SU-DHL-6 (cell line): ENCODE measurements around the gene KRTDAP.

ENCODE experiments used
- H2AFZ ChIP-seq: fragments of 200-600 bp; sonication (generic); 2 replicates; pipeline ENCODE4 v1.6.1; 2014; ENCODE audit warnings: low read depth, mild to moderate bottlenecking, moderate library complexity, mixed read lengths, antibody characterized with exemption, low read length; ENCODE audit not compliant: severe bottlenecking
- H3F3A ChIP-seq: fragments of 200-600 bp; shearing (Covaris generic); 2 replicates; pipeline ENCODE4 v1.6.0; 2016; ENCODE audit warnings: antibody characterized with exemption, mild to moderate bottlenecking; ENCODE audit not compliant: insufficient read depth
- H3K27ac ChIP-seq: fragments of 200-600 bp; sonication (generic); 2 replicates; pipeline ENCODE4 v1.5.1; 2016; ENCODE audit warnings: low read depth, mild to moderate bottlenecking, low read length, moderate library complexity, mixed read lengths
- H3K27me3 ChIP-seq: fragments of 200-600 bp; sonication (generic), shearing (Covaris generic); 2 replicates; pipeline ENCODE4 v1.6.0; 2014; ENCODE audit warnings: mild to moderate bottlenecking, low read length
- H3K36me3 ChIP-seq: fragments of 200-600 bp; sonication (generic); 2 replicates; pipeline ENCODE4 v1.6.1; 2014; ENCODE audit warnings: mild to moderate bottlenecking, low read length, mixed read lengths
- H3K4me2 ChIP-seq: fragments of 300-600, 200-600 bp; shearing (Covaris generic), sonication (generic); 2 replicates; pipeline ENCODE4 v1.6.0; 2014; ENCODE audit warnings: low read length, low read depth, mild to moderate bottlenecking; ENCODE audit not compliant: poor library complexity, severe bottlenecking
- H3K4me3 ChIP-seq: fragments of 200-600 bp; sonication (generic); 2 replicates; pipeline ENCODE4 v1.5.1; 2014; ENCODE audit warnings: antibody characterized with exemption, low read length, mild to moderate bottlenecking, mixed read lengths; ENCODE audit not compliant: insufficient read depth, poor library complexity, severe bottlenecking
- H3K79me2 ChIP-seq: fragments of 200-600 bp; sonication (generic); 2 replicates; pipeline ENCODE4 v1.6.1; 2014; ENCODE audit warnings: mild to moderate bottlenecking, low read length, moderate library complexity; ENCODE audit not compliant: insufficient read depth
- H3K9ac ChIP-seq: fragments of 200-600 bp; sonication (generic); 2 replicates; pipeline ENCODE4 v1.7.0; 2014; ENCODE audit warnings: mild to moderate bottlenecking, low read length
- H3K9me2 ChIP-seq: fragments of 200-600 bp; sonication (generic); replicated peaks from 2 replicates; pipeline ENCODE4 v1.6.1; 2014; ENCODE audit warnings: low read length; ENCODE audit not compliant: insufficient read depth
- H3K9me3 ChIP-seq: fragments of 200-600 bp; sonication (generic); 2 replicates; pipeline ENCODE4 v1.6.1; 2014; ENCODE audit warnings: low read length, mixed read lengths; ENCODE audit not compliant: insufficient read depth
- H4K20me1 ChIP-seq: fragments of 200-600 bp; sonication (generic); 2 replicates; pipeline ENCODE4 v1.6.1; 2014; ENCODE audit warnings: low read depth, mild to moderate bottlenecking, antibody characterized with exemption, low read length, moderate library complexity, mixed read lengths
- EZH2phosphoT487 ChIP-seq: fragments of 200-600 bp; sonication (generic), shearing (Covaris generic); conservative IDR thresholded peaks from 2 replicates; pipeline ENCODE4 v1.6.1; 2018; ENCODE audit warnings: mild to moderate bottlenecking, antibody characterized with exemption, low read length, moderate library complexity, mixed read lengths
- TF ChIP-seq, protein P1 (sequence below): fragments of 200-600 bp; sonication (generic); IDR thresholded peaks from one replicate; pipeline ENCODE4 v1.5.1; 2017; ENCODE audit warnings: antibody characterized with exemption, mild to moderate bottlenecking, low read length, moderate library complexity; ENCODE audit not compliant: insufficient read depth, poor library complexity, severe bottlenecking

The KRTDAP gene

DNA sequence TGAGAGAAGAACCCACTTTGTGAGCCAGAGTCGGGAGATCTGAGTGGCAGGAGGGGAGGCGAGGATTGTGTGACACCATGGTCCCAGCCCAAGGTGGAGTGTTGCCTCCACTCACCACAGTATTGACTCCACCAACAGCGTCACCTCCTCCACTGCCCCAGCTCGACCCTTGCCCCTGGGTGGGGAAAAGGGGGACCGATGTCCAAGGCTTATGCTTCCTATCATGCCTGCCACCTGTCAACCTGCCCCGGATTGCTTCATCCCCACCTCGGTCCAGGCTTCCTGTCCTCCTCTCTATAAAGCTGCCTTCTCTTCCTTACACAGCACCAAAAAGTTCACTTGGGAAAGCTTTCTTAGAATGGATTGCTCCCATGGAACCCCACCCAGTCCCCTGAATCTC is 15.7 kb upstream of the KRTDAP start:
- Histone ChIP-seq H3K27me3 (peaks cover 4% of the 10 kb centered on the region; the same call in 1 of the 2 replicates), H3K79me2 (no peaks in the 10 kb centered on the region), H3K4me2 (no peak overlapping the region), H3K4me3 (no peak overlapping the region), H3K9me2 (no peaks in the 10 kb centered on the region), H4K20me1 (no peaks in the 10 kb centered on the region), H3K9me3 (no peaks in the 10 kb centered on the region), H3F3A (no peaks in the 10 kb centered on the region), H3K27ac (no peak overlapping the region), H3K9ac (no peak overlapping the region), H3K36me3 (no peaks in the 10 kb centered on the region), H2AFZ (no peak overlapping the region)
- TF ChIP-seq EZH2phosphoT487: no peak
- TF ChIP-seq, protein P1, sequence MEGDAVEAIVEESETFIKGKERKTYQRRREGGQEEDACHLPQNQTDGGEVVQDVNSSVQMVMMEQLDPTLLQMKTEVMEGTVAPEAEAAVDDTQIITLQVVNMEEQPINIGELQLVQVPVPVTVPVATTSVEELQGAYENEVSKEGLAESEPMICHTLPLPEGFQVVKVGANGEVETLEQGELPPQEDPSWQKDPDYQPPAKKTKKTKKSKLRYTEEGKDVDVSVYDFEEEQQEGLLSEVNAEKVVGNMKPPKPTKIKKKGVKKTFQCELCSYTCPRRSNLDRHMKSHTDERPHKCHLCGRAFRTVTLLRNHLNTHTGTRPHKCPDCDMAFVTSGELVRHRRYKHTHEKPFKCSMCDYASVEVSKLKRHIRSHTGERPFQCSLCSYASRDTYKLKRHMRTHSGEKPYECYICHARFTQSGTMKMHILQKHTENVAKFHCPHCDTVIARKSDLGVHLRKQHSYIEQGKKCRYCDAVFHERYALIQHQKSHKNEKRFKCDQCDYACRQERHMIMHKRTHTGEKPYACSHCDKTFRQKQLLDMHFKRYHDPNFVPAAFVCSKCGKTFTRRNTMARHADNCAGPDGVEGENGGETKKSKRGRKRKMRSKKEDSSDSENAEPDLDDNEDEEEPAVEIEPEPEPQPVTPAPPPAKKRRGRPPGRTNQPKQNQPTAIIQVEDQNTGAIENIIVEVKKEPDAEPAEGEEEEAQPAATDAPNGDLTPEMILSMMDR: no peak

DNA sequence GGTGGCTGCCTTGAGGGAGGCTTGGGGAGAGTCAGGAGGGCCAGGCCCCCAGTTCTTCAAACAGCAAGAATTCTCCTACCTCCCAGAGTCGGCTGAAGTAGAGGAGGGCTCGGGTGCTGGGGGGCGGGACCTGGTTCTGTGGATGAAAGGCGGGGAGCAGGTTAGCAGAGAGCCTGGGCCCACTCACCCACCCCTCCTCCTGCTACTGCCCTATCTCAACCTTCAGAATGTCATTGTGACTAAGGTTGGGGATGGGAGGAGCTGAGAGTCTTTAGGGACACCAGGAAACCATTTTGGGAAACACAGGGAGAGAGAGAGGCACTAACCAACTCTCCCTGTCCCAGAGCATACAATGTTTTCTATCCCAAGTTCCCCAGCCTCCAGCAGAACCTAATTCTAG is 12.5 kb upstream of the KRTDAP start:
- no peak overlapping the region for H2AFZ ChIP-seq
- H3K27ac ChIP-seq: no peak overlapping the region
- H3F3A ChIP-seq: no peaks in the 10 kb centered on the region
- H3K36me3 ChIP-seq: no peaks in the 10 kb centered on the region
- H3K4me3 ChIP-seq: no peak overlapping the region
- no peaks in the 10 kb centered on the region for H3K9me3 ChIP-seq
- H4K20me1 ChIP-seq: no peaks in the 10 kb centered on the region
- TF ChIP-seq EZH2phosphoT487: no peak
- TF ChIP-seq, protein P1: no peak
- peaks cover 4% of the 10 kb centered on the region; the same call in 1 of the 2 replicates for H3K27me3 ChIP-seq
- H3K9me2 ChIP-seq: no peaks in the 10 kb centered on the region
- no peaks in the 10 kb centered on the region for H3K79me2 ChIP-seq
- no peak overlapping the region for H3K4me2 ChIP-seq
- no peak overlapping the region for H3K9ac ChIP-seq

DNA sequence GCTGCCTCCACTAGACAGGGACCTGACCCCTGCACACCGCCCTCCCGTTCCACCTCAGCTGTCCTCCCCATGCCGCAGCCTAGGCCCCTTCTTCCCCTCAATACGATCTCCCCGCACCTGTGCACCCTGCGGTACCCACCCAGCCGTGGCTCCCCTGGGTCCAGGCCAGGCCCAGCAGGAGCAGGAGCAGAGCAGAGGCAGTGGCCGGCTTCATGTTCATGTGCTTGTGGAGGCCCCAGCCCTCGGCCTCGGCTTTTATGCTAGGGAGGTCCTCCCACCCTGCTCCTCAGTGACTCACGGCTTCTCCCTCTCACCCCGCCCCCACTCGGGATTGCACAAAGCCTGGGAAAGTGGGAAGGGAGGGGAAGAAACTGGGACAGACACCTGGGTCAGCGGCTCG is 11.4 kb upstream of the KRTDAP start:
- no peaks in the 10 kb centered on the region for H3K36me3 ChIP-seq
- H3F3A ChIP-seq: no peaks in the 10 kb centered on the region
- H3K9me3 ChIP-seq: no peaks in the 10 kb centered on the region
- H3K9ac ChIP-seq: no peak overlapping the region
- no peaks in the 10 kb centered on the region for H3K79me2 ChIP-seq
- no peak overlapping the region for H3K27ac ChIP-seq
- no peak overlapping the region for H3K4me2 ChIP-seq
- H3K4me3 ChIP-seq: no peak overlapping the region
- TF ChIP-seq EZH2phosphoT487: 0 out of 2 replicates have a peak, but pooled peaks have one; percentile 44
- TF ChIP-seq, protein P1: no peak
- H2AFZ ChIP-seq: no peak overlapping the region
- H3K9me2 ChIP-seq: no peaks in the 10 kb centered on the region
- H3K27me3 ChIP-seq: no peaks in the 10 kb centered on the region
- no peaks in the 10 kb centered on the region for H4K20me1 ChIP-seq
